NCI-H1105 (cell line): Measurements from ENCODE around the gene CMTM1.
"Not testable (repeated sequence)": the region's sequence is repeated elsewhere in the genome, so short reads cannot be mapped to it uniquely, and the experiment has no call there.

ENCODE experiments used
- DNase-seq: peaks from one replicate; lab custom pipeline; 2025; lab: John Stamatoyannopoulos, UW

The CMTM1 gene

DNA sequence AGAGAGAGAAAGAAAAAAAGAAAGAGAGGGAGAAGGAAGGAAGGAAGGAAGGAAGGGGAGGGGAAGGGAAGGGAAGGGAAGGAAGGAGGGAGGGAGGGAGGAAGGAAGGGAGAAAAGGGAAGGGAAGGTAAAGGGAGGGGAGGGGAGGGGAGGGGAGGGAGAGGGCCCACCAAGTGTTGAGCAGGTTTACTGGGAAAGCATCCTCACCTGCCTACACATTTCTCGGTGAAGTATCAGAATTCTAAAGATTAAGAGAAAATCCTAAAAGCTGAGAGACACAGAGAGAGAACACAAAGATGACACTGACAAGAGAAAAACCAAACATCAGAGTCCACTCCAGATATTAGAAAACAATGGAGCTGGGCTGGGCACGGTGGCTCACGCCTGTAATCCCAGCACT lies 26.0 kb downstream of the CMTM1 start:
- no peak for DNase-seq

DNA sequence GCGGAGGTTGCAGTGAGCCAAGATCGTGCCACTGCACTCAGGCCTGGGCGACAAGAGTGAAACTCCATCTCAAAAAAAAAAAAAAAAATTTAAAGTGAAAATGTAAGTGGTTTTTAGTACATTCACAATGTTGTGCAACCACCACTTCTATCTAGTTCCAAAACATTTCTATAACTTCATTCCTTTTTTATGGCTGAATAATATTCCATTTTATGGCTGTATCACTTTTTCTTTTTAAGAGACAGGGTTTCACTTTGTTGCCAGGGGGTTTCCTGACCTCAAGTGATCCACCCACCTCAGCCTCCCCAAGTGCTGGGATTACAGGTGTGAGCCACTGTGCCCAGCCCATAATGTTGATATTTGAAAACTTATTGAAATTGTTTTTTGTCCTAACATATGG lies 26.6 kb downstream of the CMTM1 start:
- no peak for DNase-seq

DNA sequence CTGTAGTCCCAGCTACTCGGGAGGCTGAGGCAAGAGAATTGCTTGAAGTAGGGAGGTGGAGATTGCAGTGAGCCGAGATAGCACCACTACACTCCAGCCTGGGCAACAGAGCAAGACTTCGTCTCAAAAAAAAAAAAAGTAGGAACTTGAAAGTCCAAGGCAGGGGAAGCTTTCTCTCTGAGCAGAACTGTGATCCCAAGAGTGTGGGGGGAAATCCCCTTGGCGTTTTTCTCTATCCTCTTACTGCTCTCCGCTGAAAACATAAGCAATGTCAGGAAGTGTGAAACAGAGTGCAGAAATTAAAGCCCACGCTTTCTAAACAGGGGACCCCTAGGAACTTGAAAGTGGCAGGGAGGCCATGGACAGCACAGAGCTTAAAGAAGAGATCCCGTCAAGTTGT lies 28.5 kb downstream of the CMTM1 start:
- DNase-seq, result no peak

DNA sequence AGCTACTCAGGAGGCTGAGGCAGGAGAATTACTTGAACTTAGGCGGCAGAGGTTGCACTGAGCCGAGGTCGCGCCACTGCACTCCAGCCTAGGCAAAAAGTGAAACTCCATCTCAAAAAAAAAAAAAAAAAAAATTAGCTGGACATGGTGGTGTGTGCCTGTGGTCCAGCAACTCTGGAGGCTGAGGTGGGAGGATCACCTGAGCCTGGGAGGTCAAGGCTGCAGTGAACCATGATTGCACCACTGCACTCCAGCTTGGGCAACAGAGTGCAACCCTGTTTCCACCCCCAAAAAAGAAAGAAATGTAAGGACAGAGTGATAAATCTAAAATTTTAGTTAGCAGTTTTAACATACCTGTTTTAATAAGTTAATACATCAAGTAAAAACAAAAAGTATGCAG lies 30.3 kb downstream of the CMTM1 start:
- DNase-seq, result not testable (repeated sequence)

DNA sequence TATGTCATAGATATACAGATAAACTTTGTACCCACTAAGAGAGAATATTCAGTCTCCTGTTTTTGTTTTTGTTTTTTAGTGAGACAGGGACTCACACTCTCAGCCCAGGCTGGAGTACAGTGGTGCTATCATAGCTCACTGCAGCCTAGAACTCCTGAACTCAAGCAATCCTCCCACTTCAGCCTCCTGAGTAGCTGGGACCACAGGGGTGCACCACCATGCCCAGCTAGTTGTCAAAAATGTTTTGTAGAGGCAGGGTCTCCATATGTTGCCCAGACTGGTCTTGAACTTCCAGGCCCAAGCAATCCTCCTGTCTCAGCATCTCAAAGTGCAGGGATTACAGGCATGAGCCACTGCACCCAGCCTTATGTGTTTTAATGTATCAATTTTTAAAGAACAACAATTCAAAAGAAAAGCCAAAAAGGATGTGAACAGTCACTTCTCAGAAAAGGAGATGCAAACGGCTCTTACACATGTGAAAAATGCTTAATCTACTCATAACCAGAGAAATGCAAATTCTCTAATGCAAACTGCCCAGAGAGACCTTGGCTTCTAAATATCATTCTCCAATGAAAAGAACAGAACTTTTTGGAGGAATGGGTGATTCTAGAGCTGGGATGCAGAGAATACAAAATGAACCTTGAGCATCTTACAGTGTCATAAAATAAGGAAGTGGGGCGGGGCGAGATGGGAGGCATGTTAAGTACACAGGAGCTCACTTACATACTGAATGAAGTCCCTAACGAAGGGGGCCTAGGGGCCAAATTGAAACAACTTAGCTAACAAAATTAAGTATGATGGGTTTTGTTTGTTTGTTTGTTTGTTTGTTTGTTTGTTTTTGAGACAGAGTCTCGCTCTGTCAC lies 31.0 kb downstream of the CMTM1 start:
- DNase-seq, result no peak

DNA sequence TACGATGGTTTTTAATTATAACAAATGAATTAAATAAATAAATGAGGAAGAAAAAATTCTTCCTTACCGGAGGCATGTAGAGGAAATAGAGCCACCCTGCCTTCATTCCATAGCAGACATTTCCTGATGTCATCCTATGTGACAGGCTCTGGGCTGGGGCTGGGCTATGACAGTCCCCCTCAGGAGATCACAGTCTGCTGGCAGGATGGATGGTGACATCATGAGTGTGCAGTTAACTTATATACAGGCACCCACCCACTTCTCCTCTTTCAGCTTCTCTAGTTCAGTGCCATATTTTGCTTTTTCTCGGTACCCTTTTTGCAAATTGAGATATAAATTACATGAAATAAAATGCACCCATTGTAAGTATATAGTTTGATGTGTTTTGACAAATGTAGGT lies 31.9 kb downstream of the CMTM1 start:
- DNase-seq, result no peak

DNA sequence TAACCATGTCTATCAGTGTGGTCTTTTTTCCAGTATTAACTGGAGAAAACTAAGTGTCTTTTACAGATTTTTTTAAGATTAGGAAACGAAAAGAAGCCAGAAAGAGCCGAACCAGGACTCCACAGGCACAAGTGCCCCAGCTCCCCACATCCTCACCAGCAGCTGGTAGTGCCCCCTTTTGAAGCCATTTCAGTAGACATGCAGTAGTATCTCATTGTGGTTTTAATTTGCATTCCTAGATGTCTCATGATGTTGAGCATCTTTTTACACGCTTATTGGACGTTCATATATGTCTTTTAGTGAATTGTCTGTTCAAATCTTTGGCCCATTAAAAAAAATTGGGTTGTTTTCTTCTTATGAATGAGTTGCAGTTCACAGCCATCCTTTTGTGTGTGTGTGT lies 33.5 kb downstream of the CMTM1 start:
- DNase-seq, result no peak

DNA sequence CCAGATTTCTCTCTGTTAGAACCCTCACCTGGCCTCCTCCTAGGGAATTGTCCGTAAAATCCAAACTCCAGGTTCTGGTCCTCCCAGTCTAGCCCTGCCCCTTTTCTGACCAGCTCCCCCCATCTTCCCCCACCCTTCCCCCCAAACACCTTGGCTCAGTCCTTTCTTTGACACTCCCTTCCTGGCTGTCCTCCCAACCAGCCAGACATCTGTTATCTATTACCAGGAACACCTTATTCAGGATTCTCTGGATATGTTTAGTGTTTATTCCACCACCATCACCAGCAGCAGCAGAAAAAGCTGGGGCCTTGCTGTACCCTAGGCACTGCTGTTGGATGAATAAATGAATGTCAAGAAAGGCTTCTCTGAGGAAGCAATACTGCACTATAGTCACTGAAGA lies 34.2 kb downstream of the CMTM1 start:
- DNase-seq, result no peak

DNA sequence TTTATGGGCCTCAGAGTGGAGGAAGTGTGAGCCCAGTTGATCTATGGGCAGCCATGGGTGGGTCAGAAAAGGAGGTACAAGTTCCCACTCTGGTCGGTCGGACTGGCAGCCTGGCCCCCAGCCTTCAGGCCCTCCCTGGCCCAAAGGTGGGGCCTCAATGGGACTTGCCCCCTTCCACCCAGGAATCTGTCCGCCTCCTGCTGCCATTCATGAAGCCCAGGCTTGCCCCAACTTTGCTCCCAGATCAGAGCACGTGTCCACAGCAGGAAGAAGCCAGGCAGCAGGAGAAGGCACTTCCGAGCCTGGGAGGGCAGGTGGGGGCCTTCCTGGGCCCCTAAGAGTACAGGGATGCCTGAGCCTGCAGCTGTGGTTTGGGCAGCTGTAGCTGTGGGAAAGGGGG lies 35.2 kb downstream of the CMTM1 start:
- no peak for DNase-seq

DNA sequence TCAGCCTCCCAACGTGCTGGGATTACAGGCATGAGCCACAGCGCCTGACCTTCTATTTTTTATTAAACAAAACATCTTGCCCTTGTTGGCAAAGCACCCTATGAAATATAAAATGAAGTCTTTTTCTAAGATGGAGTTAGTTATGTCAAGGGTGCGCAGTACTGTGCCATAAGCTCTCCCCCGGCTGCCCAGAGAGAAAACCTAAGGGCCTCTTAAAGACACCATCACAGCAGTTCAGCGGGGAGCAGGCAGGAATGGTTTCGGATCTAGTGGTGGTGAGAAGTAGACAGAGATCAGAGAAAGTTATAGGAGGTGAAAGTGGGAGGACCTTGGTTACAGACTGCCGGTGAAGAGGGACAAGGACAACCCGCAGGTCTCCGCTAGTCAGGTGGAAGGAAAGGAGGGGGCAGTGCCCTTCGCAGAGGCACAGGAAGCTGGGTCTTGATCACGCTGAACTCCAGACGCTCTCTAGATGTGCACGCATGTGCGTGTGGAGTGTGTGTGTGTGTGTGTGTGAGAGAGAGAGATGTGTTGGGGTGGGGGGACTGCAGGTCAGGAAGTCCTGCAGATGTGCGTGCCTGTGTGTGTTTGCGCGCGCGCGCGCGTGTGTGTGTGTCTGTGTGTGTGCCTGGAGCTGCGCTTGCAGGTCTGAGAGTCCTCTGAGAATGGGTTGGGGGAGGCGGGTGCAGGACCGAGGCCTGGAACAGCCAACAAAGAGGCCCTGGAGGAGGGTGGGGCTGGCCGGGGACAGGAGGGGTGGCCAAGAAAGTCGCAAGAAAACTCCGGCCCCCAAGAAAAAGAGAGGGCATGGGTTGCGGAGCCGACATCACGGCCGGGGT lies 37.5 kb downstream of the CMTM1 start:
- no peak for DNase-seq

DNA sequence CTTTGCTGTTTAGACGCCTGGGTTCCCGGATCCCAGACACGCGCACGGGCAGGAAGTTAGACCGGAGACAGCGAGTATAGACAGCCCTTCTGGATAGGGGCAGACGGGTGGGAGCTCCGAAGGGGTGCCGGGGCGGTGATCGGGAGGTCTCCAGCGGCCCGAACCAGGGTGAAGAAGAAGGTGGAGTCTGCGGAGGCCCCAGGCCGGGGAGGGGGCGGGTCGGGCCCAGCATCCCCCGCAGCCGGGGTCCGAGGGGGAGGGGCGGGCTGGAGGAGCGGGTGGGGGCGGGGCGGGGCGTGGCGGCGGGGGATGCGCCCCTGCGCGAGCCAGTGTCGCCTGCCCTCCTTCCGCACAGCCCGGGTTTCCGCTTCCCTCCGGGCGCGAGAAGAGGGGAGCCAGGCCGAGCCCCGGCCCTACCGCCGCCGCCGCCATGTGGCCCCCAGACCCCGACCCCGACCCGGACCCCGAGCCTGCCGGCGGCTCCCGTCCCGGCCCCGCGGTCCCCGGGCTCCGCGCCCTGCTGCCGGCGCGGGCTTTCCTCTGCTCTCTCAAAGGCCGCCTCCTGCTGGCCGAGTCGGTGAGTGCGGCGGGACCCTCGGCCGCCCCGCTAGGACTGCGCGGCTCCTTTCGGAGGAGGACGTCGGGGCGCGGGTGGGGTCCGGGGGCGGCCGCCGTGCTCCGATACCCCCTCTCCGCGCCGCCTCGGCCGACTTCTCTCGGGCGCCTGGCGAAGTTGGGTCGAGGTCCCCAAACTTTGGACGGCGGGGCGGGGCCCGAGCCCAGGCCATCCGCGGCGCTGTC lies 38.3 kb downstream of the CMTM1 start, which contains the start of gene CMTM3:
CMTM3 (plus strand) TSS at position 329 of the 801 bp plus-strand sequence; CDS start at position 431, 102 bp downstream.
- DNase-seq, result no peak

DNA sequence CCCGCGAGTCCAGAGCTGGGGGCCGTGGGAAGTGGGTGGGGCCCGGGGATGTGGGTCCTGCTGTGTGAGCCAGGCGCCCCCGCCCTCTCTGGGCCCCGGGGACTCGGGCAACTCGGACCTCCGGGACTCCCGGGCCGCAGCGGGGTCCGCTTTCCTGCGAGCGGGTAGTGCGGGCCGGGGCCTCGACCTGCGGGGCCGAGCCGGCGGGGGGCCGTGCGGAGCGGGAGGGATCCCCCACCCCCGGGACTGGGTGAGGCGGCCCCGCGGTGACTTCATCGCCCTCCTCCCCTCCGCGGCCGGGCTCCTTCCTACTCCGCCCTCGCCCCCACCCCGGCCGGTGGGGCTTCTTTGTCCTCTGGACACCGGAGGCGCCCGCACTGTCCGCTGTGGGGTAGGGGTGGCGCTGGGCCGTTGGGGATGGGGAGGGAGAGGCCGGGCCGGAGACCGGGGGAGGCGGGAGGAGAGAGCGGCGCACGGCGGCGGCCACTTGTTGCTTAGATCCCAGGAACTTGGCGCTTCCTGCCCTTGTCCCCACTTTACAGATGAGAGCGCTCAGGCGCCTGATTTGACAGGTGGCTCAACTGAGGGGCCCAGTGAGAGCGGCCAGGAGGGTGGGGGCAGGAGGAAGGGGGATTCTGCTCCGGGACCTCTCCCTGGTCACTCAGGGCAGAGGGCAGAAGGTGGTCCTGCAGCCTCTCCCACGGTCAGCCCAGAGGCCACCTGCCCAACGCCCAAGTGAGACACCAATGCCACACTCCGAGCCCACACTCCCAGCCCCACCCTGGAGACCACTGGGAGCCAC lies 39.1 kb downstream of the CMTM1 start:
- no peak for DNase-seq

DNA sequence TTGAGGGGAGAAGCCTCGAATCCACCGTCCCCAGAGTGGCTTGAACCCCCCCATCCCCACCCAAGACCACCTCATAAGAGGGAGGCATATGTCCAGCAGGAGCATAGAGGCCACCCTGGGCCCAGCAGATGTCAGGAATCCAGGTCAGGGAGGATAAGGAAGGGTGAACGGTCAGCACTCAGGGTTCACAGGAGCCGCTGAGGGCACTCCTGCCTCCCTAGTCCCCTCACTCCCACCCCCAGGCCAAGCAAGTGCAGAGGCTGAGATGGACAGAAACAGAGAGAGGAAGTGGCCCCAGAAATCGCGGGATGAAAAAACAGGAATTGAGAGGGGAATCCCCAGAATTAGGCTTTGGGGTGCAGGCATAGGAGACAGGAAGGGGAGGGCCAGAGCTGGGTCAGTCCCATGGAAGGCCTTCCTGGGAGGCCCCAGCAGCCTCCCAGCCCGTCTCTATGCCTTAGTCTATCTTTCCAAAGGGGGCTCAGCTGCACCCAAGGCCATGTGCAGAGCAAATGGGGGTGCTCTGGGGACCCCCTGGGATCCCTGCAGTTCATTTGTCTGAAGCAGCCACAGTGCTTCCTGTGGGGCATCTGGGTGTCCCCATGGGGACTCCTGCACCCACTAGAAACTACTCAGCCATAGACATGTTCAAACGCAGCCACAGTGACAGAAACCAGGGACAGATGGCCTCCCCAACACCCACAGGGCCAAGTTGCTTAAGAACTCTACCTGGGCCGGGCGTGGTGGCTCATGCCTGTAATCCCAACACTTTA lies 39.9 kb downstream of the CMTM1 start:
- DNase-seq, result no peak

DNA sequence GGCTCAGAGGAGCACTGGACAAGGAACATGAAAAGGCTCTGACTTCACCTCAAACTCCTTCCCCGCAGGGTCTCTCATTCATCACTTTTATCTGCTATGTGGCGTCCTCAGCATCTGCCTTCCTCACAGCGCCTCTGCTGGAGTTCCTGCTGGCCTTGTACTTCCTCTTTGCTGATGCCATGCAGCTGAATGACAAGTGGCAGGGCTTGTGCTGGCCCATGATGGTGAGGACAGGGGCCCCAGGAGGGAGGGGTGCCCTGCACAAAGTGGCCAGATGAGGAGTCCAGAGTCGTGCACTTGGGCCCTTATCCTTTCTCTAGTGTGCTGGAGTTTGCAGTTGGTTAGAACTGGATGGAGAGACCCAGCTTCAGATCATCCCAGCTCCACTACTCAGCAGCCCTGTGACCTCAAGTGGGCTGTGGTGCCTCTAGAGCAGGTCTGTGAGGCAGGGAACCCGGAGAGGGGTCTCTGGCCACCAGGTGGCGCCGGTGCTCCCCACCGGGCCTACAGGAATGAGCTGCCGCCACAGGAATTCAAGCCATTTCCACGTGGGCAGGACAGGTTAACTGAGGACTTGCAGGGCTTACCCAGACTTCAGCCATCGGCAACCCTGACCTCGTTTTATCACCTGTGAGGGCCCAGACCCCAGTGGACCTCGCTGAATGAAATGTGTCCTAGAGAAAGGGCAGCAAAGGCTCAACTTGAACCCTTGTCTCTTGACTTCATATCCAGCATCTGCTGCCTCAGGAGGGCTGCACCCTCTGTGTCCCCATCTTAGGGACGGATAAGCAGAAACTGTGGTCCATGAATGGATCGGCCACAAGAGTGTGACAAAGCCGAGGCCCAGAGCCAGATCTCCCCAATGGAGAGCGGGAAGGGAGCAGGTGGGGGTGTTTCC lies 42.3 kb downstream of the CMTM1 start:
- peak; percentile 43 for DNase-seq

DNA sequence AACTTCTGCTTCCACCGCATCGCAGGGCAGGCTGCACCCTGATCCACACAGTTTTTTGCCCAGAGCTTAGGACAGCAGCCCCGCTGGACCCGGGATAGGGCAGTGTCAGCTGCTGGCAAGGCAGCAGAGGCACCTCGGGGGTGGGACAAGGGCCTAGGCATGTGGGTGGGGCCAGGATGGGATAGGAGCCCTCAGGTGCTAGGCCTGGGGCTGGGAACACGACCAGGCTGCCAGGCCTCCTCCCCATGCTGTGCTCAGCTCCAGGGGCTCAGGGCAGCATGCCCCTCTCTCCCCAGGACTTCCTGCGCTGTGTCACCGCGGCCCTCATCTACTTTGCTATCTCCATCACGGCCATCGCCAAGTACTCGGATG lies 42.9 kb downstream of the CMTM1 start:
- DNase-seq, result no peak

DNA sequence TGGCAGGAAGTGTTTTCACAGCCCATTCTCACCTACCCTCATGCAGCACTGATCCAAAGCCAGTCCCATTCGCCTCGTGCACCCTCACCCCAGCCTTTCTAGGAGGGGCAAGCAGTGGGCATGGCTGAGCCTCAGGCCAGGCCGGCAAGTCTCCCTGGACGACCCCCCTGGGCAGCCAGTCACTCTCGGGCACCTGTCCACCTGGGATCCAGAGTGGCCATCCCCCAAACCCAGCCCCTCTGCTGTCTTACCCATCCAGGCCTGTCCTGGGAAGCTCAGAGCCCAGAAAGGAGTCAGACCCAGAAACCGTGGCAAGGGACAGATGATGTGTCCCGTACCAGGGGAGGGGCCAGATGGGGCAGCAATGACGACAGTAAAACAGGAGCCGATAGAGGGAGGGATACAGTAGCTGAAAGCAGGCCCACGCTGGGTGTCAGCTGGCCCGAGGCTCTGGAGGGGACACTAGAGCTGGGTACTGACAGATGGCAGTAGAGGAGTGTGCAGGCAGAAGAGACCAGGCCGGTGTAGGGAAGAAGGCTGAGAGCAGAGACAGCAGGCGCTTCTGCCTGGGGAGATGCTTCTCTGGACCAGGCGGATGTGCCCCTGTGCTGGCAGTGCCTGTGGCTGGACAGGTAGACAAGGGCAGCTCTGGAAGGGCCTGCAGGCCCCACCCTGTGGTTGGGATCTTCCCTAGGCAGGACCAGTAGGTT lies 44.0 kb downstream of the CMTM1 start:
- DNase-seq, result no peak

DNA sequence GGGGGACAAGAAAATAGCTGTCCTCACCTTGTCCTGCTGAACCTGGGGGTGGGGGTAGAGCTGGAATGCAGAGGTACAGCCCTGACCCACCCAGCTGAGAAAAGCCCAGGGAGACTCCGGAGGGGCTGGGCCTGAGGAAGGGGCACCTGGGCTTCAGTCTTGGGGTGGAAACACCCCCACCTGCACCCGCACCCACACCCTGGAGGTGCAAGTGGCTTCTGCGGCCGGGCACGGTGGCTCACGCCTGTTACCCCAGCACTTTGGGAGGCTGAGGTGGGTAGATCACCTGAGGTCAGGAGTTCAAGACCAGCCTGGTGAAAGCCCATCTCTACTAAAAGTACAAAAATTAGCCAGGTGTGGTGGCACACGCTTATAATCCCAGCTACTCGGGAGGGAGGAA lies 45.7 kb downstream of the CMTM1 start:
- not testable (repeated sequence) for DNase-seq

DNA sequence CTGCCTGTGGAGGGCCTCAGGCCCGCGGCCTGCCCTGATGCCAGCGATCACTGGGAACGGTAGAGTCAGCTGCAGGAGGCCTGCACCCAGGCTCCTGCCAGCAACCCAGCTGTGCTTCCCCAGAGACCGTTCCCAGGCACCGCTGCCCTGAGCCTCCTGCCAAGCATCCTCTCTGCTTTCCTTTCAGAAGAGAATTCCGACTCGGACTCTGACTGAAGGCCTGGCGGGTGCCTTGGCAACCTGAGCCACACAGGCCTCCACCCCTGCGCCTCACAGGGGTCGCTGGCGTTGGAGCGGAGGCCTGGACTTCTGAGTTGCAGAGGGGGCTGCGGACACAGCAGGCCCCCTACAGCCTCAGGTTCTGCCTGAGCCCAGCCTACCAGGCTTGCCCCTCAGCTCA lies 46.2 kb downstream of the CMTM1 start:
- DNase-seq, result no peak
